Ascending aorta (tissue), 2 donors: ENCODE results near the gene FCRL4. TPM values are rescaled to one million over a fixed set of nuclear protein-coding genes. Genes with fewer than 3 reads are reported as not detected.

ENCODE experiments used
- DNase-seq, 2 donors: peaks; one replicate each; pipeline ENCODE4 v3.0.0-alpha.2; 2019; ENCODE audit warnings: low spot score in 2 of 2
- H3K27ac ChIP-seq, 2 donors: fragments of 200-600 bp; sonication (generic); one replicate each; pipeline ENCODE4 v1.5.1; 2016 to 2017; ENCODE audit warnings: mild to moderate bottlenecking in 1 of 2
- H3K27me3 ChIP-seq: fragments of 200-600 bp; sonication (generic); one replicate; pipeline ENCODE4 v1.5.1; 2017
- H3K36me3 ChIP-seq, 2 donors: fragments of 200-600 bp; sonication (generic); one replicate each; pipeline ENCODE4 v1.5.1; 2016
- H3K4me1 ChIP-seq, 2 donors: fragments of 200-600 bp; sonication (generic); one replicate each; pipeline ENCODE4 v1.5.1; 2016 to 2017; ENCODE audit warnings: mild to moderate bottlenecking in 1 of 2
- H3K4me3 ChIP-seq, 2 donors: fragments of 200-600 bp; sonication (generic); one replicate each; pipeline ENCODE4 v1.5.1; 2016 to 2017; ENCODE audit warnings: mild to moderate bottlenecking in 1 of 2
- H3K9me3 ChIP-seq, 2 donors: fragments of 200-600 bp; sonication (generic); one replicate each; pipeline ENCODE4 v1.5.1; 2016
- intact Hi-C: fragments of 100-400 bp; cut with DNase I; formaldehyde crosslinking; loops from one replicate; pipeline ENCODE4 v1.15.1; 2023
- total RNA-seq: library from RNA; depleted of rRNA; stranded (reverse); fragments of >200 nt; gene quantifications from one replicate; pipeline ENCODE4 v1.1.0, GENCODE V29; 2016
- TF ChIP-seq, protein P1 (sequence below), 3 experiments: fragments of 200-600 bp in 2 of 3; fragments of 450-650 bp in 1 of 3; sonication (generic) in 2 of 3; IDR thresholded peaks; one replicate each; pipeline ENCODE4 v1.5.1; 2016 to 2019; ENCODE audit warnings: antibody characterized with exemption in 3 of 3, mild to moderate bottlenecking in 1 of 3, moderate library complexity in 1 of 3

FCRL4 gene
- total RNA-seq, 1 donor from 2014 or later: not detected

DNA sequence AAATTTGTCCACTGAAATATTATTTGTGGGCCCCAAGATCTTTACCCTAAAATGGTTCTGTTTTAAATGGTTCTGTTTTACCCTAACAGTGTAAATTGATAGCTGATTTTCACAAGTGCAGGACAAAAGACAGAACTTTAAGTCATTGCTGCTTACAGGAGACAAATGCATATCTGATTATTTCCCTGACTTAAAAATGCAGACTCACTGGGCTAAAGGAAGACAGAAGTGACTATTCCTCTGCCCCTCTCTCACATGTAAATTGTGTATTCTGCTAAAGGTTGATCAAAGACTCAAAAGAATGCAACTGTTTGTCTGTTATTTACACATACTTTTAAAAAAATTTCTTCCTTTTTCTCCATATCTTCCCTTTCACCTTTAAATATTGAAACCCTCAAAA, 58.3 kb downstream of the FCRL4 start:
- intact Hi-C loops: no loop called here
- TF ChIP-seq, protein P1, sequence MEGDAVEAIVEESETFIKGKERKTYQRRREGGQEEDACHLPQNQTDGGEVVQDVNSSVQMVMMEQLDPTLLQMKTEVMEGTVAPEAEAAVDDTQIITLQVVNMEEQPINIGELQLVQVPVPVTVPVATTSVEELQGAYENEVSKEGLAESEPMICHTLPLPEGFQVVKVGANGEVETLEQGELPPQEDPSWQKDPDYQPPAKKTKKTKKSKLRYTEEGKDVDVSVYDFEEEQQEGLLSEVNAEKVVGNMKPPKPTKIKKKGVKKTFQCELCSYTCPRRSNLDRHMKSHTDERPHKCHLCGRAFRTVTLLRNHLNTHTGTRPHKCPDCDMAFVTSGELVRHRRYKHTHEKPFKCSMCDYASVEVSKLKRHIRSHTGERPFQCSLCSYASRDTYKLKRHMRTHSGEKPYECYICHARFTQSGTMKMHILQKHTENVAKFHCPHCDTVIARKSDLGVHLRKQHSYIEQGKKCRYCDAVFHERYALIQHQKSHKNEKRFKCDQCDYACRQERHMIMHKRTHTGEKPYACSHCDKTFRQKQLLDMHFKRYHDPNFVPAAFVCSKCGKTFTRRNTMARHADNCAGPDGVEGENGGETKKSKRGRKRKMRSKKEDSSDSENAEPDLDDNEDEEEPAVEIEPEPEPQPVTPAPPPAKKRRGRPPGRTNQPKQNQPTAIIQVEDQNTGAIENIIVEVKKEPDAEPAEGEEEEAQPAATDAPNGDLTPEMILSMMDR (IDR thresholded peaks at IDR 0.05): no peak
- DNase-seq: no peak
- no peak overlapping the region for H3K4me3 ChIP-seq
- no peak overlapping the region for H3K27ac ChIP-seq
- no peaks in the 10 kb centered on the region for H3K36me3 ChIP-seq
- no peaks in the 10 kb centered on the region for H3K9me3 ChIP-seq
- H3K4me1 ChIP-seq: no peaks in the 10 kb centered on the region
- no peaks in the 10 kb centered on the region for H3K27me3 ChIP-seq

DNA sequence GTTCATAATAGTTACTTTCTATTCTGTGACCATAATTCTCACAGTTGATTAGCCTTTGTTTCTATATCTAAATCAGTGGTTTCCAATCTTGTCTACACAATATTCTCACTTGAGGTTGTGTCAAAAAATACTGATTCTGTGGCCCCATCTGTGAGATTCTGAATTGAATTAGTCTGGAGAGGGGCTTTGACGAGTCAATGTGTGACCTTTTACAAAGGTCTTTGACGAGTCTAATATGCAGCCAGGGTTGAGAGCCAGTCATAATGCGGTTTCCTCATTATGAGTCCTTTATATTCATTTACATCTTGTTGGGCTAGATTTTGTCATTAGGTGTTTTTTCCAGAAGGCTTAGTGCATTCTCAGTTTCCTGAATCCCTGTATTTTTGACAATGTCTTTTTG, 65.3 kb downstream of the FCRL4 start:
- Histone ChIP-seq H3K27me3 (no peaks in the 10 kb centered on the region), H3K9me3 (no peaks in the 10 kb centered on the region), H3K27ac (no peak overlapping the region), H3K36me3 (no peaks in the 10 kb centered on the region), H3K4me3 (no peak overlapping the region), H3K4me1 (no peaks in the 10 kb centered on the region)
- DNase-seq: no peak
- TF ChIP-seq, protein P1 (IDR thresholded peaks at IDR 0.05): no peak
- intact Hi-C loops: no loop called here

DNA sequence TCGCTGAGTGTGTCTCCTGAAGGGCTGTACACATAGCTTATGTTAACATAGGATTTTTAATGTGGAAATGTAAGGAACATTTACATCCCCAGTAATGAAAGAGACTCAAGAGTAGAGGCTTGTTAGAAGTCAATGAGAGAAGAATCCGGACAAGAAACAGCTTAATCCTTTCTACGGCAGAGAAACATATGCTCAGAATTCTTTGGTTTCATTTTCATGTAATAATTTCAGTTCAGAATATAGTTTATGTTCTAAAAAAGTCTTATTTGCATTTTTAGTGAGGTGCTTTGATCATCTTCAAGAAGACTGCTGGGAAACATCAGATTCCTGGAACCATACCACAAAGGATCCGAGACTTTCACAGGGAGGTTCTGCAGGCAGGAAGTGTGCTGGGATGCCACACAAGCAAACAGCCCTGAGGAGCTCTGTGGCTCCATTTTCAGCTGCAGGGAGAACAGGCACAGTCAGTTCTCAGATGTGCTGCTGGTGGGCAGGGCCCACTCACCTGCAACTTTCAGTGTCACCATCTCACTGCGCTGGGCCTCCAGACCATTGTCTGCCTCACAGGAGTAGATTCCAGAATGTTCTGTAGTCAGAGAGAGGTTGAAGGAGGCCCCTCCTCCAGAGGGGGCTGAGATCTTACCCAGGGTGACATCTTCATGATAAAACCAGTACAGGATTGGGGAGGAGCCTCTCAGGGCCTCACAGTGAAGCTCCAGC, 74.0 kb downstream of the FCRL4 start:
- intact Hi-C loops: no loop called here
- TF ChIP-seq, protein P1 (IDR thresholded peaks at IDR 0.05): no peak

More for the DNA sequence above, 74.0 kb downstream of the FCRL4 start:
- Histone ChIP-seq H3K4me3 (no peak overlapping the region), H3K4me1 (no peaks in the 10 kb centered on the region), H3K27ac (no peak overlapping the region), H3K36me3 (no peaks in the 10 kb centered on the region), H3K9me3 (no peaks in the 10 kb centered on the region), H3K27me3 (no peaks in the 10 kb centered on the region)
- DNase-seq: no peak

Other genes starting within 250 kb of the FCRL4 start
- gene FCRL5, start 45.6 kb downstream of the FCRL4 start, total RNA-seq: not detected
- not detected for gene FCRL3, start 102.7 kb upstream of the FCRL4 start, total RNA-seq
- not detected for gene FCRL2, start 179.0 kb upstream of the FCRL4 start, total RNA-seq
- not detected for gene FCRL1, start 222.0 kb upstream of the FCRL4 start, total RNA-seq
- gene CD5L, start 243.7 kb upstream of the FCRL4 start, total RNA-seq: not detected